GM19043 (cell line): ENCODE results near the gene ANO10.
"Not testable (repeated sequence)": the region's sequence is repeated elsewhere in the genome, so short reads cannot be mapped to it uniquely, and the experiment has no call there.

ENCODE experiments used
- ATAC-seq: cut with Tn5 transposase; IDR thresholded peaks from one replicate; pipeline ENCODE4 v1.9.1; 2021; ENCODE audit warnings: low read depth; ENCODE audit not compliant: unreplicated experiment

ANO10 gene

DNA sequence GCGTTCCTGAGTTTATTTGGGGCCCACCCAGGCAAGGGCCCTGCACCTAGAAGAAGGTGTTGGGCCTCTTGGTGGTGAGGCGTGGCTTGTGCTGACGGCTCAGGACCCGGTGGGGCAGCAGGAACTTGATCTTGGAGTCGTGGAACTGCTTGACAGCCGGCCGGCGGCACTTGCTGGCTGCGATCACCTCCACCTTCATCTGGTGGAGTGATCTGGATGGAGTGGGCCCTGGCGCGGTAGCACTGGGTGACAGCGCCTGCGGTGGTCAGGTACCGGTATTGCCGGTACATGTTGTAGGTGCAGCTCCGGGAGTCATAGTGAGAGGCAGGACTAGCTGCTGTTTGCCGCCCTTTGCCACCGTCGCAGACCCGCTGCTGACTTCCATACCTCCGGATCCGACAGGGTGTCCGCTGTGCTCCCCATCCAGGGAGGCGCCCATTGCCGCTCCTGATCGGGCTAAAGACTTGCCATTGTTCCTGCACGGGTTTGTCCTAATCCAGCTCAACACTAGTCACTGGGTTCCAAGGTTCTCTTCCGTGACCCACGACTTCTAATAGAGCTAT, 136.8 kb downstream of the ANO10 start:
- no peak for ATAC-seq

DNA sequence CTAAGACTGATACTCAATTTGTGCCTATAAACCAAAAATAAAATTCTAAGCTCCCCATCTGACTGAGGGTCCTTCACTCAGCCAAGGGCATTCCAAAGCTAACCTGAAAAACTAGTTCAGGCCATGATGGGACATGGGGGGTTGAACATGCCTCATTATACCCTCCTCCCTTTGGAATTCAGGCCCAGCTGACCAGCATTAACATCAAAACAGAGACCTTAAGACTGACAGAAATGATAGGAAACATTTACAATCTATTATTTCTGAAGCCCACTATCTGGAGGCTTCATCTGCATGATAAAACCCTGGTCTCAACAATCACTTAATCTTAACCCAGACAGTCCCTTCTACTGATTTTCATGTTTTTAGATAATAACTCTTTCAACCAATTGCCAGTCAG, 140.4 kb downstream of the ANO10 start:
- ATAC-seq = no peak

DNA sequence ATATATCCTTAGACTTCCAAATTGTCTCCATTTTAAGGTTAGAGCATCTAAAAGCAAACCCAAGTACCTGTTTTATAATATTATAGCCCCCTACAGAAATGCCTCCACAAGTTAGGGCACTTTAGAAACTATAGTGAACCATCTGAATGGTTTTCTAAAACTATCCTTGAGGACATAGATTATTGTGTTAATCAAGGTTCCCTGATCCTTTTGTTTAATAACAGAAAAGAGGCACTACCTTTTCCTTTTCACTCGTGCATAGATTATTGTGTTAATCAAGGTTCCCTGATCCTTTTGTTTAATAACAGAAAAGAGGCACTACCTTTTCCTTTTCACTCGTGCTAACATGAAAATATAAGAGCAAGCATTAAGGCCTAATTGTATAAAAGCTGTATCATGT, 143.0 kb downstream of the ANO10 start:
- not testable (repeated sequence) for ATAC-seq

DNA sequence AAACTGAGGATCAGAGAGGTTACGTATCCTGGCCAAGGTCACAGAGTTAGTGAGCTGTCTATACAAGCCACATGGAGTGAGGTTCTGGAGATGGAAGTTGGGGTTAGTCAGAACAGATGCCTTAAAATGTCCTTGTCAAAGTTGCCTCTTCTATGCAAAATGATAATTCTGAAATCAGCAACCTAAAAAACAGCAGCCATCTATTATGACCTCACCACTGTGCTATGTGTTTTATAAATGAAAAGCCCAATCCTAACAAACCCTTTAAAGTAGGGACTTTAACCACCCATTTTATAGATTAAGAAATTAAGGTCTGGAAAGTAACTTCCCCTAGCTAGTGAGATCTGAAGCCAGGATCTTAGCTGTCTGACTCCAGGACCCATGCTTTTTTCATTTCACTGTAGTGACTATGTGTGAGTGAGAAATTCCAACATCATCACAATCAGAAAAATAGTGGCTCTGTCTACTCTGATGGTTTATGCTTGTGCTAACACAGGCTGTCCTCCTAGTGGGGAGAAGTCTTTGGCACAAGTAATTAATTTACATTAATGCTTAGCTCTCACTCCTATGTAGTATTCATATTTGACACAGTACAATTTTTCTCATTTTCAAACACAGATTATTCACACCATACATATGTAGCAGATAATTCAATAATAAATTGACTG, 143.6 kb downstream of the ANO10 start:
- no peak for ATAC-seq

DNA sequence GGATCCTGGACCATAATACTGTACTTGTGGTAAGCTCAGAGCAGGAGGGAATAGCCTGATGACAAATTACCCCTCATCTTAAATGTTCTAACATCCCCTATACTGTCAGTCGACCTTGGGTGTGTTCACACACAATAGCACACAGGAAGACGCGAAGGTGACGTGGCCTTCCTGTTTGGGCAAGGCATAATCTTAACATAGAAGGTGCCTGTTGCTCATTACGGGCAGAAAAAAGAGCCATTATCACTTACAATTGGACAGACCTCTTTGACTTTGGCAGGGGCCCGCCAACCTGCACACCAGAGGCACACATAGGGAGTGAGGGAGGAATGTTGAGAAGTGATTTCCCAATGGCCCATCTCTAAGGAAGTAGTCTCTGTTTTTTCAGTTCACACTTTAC, 144.2 kb downstream of the ANO10 start:
- no peak for ATAC-seq

DNA sequence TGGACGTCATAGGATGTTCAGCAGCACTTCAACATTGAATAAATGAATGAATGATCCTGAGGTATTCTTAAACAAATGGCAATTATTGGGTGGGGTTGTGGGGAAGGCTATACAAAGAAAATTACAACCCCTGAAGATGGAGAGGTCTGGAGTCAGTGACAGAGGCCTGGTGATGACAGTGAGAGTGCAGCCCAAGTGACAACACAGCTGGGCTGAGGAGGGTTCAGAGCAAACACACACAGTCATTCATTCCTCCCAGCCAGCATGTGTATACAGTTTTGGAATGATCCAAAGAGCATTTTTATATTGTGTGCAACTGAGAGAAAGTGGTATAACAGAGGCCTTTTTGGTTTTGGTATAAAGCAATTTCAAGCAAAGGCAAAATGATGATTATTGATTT, 148.1 kb downstream of the ANO10 start:
- no peak for ATAC-seq

DNA sequence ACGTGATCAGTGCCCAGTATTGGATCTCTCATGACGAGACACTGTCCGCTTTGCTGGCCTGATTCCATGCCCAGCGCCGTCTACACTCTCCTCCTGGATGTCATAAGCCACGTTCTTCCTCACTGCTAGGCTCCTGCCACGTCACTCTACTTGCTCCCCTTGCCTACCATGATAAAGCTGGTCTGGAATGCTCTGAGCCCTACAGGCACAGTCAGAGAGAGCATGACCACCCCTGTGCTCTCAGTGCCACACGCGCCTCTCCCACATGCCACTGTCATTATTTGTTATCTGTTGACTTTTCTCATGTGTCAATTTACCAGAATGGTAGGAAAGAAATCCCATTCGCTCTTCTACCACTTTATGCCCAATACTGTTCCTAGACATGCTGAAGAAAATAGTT, 148.6 kb downstream of the ANO10 start:
- no peak for ATAC-seq

DNA sequence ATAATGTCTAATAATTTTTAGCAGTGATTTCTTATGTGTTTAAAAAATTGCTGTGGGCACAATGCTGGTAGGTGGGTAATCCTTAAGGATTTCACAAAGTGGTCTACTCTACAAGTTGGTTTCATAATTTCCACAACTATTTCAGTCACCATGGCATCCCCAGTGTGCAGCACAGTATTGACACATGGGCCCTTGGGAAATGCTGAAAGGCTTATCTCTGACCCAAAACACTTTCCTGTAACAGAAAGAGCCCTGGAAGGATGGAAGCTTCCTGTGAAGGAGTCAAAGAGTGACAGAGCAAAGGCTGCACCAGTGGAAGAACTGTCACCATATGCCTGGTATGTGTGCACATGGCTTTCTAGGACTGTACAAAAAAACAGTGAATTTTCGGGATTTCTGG, 153.7 kb downstream of the ANO10 start:
- ATAC-seq = no peak

DNA sequence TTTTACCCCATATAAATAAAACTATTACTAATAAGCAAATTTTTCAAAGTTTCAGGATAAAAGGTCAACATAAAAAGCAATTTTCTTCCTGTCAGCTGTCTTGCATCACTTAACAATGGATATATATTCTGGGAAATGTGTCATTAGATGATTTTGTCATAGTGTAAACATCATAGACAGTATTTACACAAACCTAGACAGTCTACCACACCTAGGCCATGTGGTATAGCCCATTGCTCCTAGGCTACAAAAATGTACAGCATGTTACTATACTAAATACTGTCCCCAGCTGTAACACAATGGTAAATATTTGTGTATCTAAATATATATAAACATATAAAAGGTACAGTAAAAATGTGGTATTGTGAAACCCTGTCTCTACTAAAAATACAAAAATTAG, 156.7 kb downstream of the ANO10 start:
- ATAC-seq = no peak

DNA sequence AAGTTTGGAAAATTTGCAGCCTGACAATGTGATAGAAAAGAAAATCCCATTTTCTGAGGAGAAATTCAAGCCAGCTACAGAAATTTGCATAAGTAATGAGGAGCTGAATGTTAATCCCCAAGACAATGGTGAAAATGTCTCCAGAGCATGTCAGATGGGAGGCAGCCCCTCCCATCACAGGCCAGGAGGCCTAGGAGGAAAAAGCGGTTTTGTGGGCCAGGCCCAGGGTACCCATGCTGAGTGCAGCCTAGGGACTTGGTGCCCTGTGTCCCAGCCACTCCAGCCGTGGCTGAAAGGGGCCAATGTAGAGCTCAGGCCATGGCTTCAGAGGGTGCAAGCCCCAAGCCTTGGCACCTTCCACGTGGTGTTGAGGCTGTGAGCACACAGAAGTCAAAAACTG, 159.2 kb downstream of the ANO10 start:
- not testable (repeated sequence) for ATAC-seq

DNA sequence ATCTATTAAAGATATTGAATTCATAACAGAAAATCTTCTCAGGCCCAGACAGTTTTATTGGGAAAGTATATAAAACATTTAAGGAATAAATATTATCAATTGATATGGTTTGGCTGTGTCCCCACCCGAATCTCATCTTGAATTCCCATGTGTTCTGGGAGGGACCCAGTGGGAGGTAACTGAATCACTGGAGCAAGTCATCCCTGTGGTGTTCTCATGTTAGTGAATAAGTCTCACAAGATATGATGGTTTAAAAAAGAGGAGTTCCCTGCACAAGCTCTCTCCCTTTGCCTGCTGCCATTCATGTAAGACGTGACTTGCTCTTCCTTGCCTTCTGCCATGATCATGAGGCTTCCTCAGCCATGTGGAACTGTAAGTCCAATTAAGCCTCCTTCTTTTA, 160.5 kb downstream of the ANO10 start:
- no peak for ATAC-seq

DNA sequence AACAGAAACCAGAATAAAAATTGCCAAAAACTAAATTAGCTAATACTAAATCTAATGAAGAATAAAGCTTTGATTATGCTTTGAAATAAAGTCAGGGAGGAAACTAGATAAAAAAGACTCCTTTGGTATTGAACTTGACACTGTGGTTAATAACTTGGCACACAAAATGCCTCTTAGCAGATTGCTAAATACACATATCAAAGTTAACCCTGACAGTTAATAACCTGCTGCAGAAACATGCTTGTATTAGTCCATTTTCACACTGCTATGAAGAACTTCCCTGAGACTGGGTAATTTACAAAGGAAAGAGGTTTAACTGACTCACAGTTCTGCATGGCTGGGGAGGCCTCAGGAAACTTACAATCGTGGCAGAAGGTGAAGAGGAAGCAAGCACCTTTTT, 164.8 kb downstream of the ANO10 start:
- not testable (repeated sequence) for ATAC-seq

DNA sequence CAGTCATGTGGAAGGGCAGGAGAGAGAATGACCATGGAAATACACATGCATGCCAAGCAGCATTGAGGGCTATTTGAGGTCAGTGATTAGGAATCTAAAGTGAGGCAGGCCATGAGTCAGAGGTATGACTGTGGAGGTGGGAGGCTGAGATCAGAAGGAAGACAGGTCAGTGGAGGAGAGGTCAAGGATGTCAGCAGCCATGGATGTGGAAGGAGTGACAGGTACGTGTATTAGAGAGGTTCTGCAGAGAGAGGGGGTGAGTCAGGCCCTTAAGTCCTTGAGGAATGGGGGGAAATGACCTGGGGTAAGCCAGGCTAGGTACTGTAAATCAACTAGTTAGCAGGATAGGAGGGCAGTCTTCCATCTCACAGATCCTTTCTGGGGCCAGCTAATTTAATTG, 166.6 kb downstream of the ANO10 start:
- ATAC-seq = no peak

DNA sequence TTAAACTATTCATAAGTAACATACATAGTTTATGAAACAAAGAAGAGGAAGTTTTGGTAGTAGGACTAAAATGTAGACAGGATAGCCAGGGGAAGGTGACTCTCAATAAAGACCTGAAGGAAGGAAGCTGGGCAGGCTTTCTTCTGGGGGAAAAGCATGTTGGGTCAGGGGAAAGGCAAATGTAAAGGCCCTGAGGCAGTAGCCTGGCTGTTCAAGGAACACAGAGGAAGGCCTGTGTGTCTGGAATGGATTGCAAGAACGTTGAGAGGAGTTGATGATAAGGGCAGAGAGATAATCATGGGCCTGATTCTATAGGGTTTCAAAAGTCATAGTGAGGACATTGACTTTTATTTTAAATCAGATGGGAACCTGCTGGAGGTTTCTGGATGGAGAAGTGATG, 167.8 kb downstream of the ANO10 start:
- ATAC-seq = no peak

DNA sequence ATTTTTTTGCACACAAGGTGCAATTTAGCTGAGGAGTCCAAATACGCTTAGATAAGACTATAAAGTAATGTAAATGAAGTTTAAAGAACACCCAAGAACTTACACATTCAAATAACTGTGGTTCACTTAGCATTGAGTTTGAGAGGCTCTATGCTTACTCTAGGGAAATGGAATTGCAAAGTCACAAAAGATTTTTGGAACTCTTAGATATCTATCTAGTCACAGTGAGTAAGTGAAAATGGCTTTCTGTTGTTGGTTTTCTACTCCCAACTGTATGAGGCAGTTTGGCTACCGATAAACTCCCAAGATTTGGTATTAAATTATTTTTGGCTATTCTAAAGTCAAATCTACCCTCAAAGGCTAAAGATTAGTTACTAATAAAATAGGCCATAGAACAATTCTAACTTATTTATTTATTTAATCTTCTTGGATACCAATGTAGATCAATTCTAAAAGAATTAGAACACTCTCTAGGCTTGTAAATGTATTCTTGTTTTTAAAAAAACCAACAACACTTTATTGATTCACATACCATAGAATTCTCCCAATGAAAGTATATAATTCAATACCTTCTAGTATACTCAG, 170.0 kb downstream of the ANO10 start:
- ATAC-seq = no peak

DNA sequence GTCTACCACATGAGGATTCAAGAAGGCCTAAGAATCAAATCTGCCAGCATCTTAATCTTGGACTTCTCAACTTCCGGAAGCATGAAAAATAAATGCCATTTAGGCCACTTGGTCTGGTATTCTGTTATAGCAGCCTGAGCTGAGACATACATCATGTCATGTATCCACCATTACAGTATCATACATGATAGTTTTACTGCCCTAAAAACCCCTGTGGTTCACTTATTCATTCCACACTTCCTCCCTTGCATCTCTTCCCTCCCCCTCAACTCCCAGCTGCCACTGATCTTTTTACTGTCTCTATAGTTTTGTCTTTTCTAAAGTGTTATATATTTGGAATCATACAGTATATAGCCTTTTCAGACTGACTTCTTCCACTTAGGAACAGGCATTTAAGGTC, 173.7 kb downstream of the ANO10 start:
- no peak for ATAC-seq

DNA sequence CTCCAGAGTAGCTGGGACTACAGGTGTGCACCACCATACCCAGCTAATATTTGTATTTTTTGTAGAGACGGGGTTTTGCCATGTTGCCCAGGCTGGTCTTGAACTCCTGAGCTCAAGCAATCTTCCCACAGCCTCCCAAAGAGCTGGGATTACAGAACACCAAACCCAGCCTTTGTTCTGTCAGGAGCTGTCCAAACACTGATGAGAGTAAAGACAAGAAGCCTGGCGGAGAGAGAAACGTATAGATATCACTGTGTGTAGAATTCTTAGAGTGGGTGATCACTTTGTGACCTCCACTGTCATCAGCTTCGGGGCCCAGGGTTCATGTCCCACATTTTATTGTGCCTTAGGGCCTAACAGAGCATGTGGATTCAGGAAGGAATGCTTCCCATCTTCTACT, 176.0 kb downstream of the ANO10 start:
- no peak for ATAC-seq

DNA sequence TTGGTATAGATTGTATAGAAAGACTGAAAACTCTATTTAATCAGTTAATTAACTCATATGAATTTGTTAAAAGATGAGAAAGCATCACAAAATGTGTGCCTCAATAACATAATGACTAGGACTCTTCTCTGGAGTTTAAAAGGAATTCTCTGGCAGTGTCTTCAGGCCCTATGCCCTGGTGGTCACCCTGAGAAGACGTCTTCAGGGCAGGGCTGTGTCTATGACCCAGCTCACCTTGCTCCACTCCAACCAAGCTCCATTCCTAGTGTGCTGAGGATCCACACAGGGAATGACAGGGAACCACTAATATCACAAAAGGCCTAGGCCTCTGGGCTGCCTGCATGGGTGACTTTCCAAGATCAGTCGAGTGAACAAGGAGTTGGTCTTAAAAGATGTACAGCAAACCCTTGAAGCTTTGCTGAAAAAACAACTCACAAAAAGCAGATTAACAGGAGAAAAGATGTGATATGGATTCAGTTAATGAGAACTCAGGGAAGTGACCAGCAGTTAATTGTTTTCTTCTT, 178.9 kb downstream of the ANO10 start:
- ATAC-seq = no peak

DNA sequence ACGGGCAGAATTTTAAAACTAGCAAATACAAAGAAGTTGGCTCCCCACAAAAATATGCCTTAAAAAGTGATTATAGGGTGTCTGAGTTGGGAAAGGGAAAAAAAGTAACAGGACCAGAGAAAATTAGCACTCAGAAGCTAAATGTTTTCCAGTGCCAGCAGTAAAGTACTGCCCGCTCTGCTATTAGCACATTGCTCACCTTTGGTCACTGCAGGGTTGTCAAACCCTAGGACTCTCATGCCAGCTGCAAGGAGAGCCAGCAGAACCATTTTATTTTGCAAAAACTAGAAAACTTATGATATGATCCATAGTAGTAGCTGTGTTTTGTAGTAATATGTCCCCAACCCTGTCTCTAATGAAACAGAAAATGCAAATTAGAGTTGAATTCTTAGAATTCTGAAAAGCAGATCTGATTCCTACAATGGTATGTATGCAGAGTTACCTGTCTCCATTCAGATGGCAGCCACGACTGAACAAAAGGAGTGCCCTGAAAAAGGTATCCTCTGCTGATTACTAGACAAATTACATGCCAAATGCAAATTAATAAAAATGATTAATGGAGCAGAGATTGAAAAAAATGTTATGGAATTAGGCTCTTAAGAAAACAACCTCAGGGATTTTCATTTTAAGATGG, 185.2 kb downstream of the ANO10 start:
- ATAC-seq = no peak

DNA sequence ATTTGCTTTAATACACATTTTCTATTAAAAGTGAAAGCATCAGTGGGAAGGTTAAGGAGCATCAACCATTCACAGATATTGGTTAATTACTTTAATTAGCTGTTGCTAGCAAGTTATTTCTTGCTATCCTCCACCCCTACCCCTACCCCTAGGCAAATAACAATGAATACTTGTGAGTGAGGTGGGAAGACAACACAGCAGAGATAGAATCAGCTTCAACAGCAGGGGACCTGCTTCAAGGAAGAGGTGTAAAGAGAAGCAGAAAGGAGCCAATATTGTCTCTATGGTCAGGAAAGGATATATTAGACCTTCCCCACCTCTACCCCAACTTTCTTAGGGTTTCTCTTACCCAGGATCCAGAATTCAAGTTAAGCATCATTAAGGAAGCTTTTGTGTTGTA, 186.1 kb downstream of the ANO10 start:
- ATAC-seq = no peak

DNA sequence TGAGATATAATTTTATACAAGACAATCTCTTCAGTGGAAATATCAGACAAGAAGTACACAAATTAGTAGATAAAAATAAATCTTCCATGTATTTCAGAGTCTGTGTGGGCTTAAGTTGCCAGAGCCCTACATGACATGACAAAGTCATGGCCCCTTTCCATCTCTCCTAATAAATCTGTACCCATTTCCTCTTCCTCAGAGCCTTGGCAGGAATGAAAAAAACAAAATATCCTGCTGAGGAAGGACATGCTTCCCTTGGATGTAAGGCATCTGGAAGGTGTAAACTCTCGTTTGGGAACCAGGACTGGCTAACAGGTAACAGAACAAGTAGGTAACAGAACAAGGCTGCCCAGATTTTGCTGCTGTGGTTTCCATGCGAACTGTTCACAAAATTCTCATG, 187.4 kb downstream of the ANO10 start:
- no peak for ATAC-seq

DNA sequence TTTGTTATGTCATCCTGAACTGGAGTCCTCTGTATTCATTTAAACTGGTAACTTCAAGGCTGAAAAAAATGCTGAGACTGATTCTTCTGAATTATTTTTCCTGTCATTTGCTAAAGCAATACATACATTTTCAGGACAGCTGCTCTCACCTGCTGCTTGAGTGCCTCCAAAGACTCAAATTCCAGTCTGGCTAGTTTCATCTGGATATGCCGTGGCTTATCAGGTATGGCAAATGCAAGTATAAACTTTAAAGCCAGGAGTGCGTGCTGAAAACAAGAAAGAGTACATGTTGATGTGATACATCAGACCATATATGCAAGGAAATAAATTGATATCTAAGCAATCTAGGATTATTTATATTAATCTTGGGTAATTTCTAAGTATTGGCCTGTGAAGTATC, 189.3 kb downstream of the ANO10 start:
- ATAC-seq = no peak
